ENCODE measurements around the gene SZT2. TPM values are rescaled to one million over a fixed set of nuclear protein-coding genes. Genes with fewer than 3 reads are reported as not detected.

SZT2 gene
- total and polyA plus RNA-seq, 2 donors (not counting 1 experiment from before 2014, with no cell fraction given) = 7.1 to 26.9 TPM

DNA sequence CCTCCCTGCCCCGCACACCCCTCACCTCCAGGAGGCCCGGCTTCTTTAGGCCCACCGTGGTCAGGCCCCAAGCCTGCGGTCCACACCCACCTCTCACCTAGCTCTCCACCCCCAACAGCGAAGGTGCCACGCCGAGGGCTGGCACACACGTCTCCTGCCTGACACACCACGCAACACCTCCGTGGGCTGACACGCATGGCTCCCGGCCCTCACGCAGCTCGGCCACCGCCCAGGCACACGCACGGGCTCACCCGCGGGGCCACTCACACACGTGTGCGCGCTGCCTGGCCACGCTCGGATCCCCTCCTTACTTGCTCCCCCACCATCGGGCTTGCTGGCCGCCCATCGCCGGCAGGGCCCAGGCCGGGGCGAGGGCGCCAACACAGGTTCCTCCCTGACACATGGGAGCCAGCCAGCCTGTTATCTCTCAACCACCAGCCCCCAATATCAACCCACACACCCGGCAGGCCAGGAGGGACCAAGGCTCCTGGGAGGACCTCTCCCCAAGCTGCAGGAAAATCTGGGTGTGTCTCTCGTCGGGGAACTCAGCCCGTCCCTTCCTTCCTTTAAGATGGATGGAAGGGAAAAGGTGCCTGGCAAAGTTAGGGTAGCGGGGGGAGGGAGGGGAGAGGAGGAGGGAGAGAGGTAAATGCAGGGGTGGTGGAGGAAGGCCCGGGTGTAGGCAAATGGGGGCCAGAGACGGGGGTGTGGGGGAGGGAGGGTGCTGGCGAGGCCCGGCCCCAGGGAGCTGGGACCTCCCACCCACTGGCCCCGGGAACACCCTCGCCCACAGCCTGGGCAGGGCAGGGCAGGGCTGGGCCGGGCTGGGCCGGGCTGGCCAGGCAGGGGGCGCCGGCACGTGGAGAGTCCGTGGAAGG is 22.4 kb upstream of the SZT2 start:
- peak in 1 of 2 donors; percentile 72 for DNase-seq (ENCODE audit: low read depth in 2 of 2)
- H3K4me2 ChIP-seq (ENCODE audit: extremely low read depth, insufficient read depth, low read length) = peak overlapping the region; percentile 97
- H3K9me3 ChIP-seq (ENCODE audit: control insufficient read depth, insufficient read depth, low read depth, low read length) = no peaks in the 10 kb centered on the region
- H3K4me3 ChIP-seq (replicated peaks in 1 of 4; ENCODE audit: control extremely low read depth in 1 of 4, insufficient read depth in 1 of 4, low read depth in 3 of 4, low read length in 4 of 4) = peak overlapping the region; percentile 85 to 96 (median 89)
- H4K20me1 ChIP-seq (ENCODE audit: control insufficient read depth, extremely low read depth, insufficient read depth, low read length) = no peaks in the 10 kb centered on the region
- H3K36me3 ChIP-seq (ENCODE audit: control insufficient read depth, insufficient read depth, low read length) = peaks cover 17% of the 10 kb centered on the region
- no peak overlapping the region for H2AFZ ChIP-seq (ENCODE audit: low read length)
- TF ChIP-seq EZH2 (IDR thresholded peaks at IDR 0.05; ENCODE audit: low read length, missing control alignments) = no peak
- TF ChIP-seq, protein P1, sequence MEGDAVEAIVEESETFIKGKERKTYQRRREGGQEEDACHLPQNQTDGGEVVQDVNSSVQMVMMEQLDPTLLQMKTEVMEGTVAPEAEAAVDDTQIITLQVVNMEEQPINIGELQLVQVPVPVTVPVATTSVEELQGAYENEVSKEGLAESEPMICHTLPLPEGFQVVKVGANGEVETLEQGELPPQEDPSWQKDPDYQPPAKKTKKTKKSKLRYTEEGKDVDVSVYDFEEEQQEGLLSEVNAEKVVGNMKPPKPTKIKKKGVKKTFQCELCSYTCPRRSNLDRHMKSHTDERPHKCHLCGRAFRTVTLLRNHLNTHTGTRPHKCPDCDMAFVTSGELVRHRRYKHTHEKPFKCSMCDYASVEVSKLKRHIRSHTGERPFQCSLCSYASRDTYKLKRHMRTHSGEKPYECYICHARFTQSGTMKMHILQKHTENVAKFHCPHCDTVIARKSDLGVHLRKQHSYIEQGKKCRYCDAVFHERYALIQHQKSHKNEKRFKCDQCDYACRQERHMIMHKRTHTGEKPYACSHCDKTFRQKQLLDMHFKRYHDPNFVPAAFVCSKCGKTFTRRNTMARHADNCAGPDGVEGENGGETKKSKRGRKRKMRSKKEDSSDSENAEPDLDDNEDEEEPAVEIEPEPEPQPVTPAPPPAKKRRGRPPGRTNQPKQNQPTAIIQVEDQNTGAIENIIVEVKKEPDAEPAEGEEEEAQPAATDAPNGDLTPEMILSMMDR (conservative IDR thresholded peaks at IDR 0.05 in 1 of 2, IDR thresholded peaks at IDR 0.05 in 1 of 2; ENCODE audit: low read depth in 1 of 2, low read length in 2 of 2) = no peak
- peak overlapping the region; percentile 87 for H3K9ac ChIP-seq (ENCODE audit: insufficient read depth, low read length)
- H3K27me3 ChIP-seq (ENCODE audit: control insufficient read depth, insufficient read depth, low read length) = no peaks in the 10 kb centered on the region
- peak overlapping the region; percentile 92 for H3K27ac ChIP-seq (ENCODE audit: insufficient read depth, low read length)
- peaks cover 43% of the 10 kb centered on the region for H3K79me2 ChIP-seq (ENCODE audit: control insufficient read depth, insufficient read depth, low read length)
- H3K4me1 ChIP-seq (ENCODE audit: control insufficient read depth, extremely low read depth, insufficient read depth, low read length) = peaks cover 10% of the 10 kb centered on the region

DNA sequence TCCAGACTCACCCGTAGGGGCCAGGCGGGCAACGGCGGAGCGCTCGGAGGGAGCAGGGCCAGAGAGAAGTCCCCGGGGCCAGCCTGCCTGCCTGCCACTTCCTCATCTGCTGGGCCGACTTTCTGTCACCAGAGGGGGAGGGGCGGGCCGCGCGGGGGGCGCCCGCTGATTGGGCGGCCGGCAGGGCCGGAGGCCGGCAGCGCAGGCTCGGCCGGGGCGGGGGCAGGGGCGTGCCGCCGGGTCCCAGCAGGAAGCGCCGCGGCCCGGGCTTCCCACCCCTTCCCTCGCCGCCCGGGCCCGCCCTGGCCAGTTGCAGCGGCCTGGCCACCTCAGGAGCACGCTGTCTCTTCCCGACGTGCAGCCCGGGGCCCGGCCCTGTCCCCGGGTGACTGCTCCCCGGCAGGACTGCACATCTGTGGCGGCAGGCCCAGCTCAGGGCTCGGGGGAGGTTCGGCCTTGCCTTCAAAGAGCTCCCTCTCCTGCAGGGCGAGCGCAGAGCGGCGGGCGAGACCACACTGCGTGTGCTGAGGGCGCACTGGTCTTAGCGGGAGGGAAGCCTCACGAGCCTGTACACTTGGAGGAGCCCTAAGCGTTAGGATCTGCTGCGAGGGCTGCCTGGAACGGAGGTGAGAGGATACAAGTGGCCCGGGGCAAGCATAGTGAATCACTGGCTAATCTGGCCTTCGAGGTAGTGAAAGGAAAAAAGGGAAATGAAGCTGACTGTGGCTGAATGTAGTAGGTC is 21.6 kb upstream of the SZT2 start, which contains the start of gene ELOVL1:
TSS of gene ELOVL1 (minus strand) at position 108 of the 742 bp plus-strand sequence. CDS start 2,402 bp downstream, outside the sequence.
- H3K36me3 ChIP-seq (ENCODE audit: control insufficient read depth, insufficient read depth, low read length) = peaks cover 17% of the 10 kb centered on the region
- H3K27ac ChIP-seq (ENCODE audit: insufficient read depth, low read length) = peak within 1 kb of the TSS; percentile 92
- H3K79me2 ChIP-seq (ENCODE audit: control insufficient read depth, insufficient read depth, low read length) = peaks cover 41% of the 10 kb centered on the region

More for the DNA sequence above, 21.6 kb upstream of the SZT2 start, which contains the start of gene ELOVL1:
- TF ChIP-seq, protein P1 (conservative IDR thresholded peaks at IDR 0.05 in 1 of 2, IDR thresholded peaks at IDR 0.05 in 1 of 2; ENCODE audit: low read depth in 1 of 2, low read length in 2 of 2) = peak; percentile 24 to 33
- TF ChIP-seq EZH2 (IDR thresholded peaks at IDR 0.05; ENCODE audit: low read length, missing control alignments) = no peak
- Histone ChIP-seq H3K4me3 (replicated peaks in 1 of 4; ENCODE audit: control extremely low read depth in 1 of 4, insufficient read depth in 1 of 4, low read depth in 3 of 4, low read length in 4 of 4) (peak within 1 kb of the TSS; percentile 85 to 96 (median 89)), H3K9ac (ENCODE audit: insufficient read depth, low read length) (peak within 1 kb of the TSS; percentile 87), H3K9me3 (ENCODE audit: control insufficient read depth, insufficient read depth, low read depth, low read length) (no peaks in the 10 kb centered on the region), H3K4me2 (ENCODE audit: extremely low read depth, insufficient read depth, low read length) (peak within 1 kb of the TSS; percentile 97), H4K20me1 (ENCODE audit: control insufficient read depth, extremely low read depth, insufficient read depth, low read length) (no peaks in the 10 kb centered on the region), H3K27me3 (ENCODE audit: control insufficient read depth, insufficient read depth, low read length) (no peaks in the 10 kb centered on the region), H3K4me1 (ENCODE audit: control insufficient read depth, extremely low read depth, insufficient read depth, low read length) (peaks cover 10% of the 10 kb centered on the region), H2AFZ (ENCODE audit: low read length) (peak within 1 kb of the TSS; percentile 56)
- DNase-seq (ENCODE audit: low read depth in 2 of 2) = peak; percentile 79 to 84
